HL-60 (cell line): ENCODE data around the gene CAMSAP2.

Source experiments
- DNase-seq, 2 experiments: peaks; one replicate each; pipeline ENCODE4 v3.0.0-alpha.2; 2010 to 2020; ENCODE audit warnings: low read depth in 1 of 2, low spot score in 1 of 2
- H3K27ac ChIP-seq: fragments of 250-450 bp; sonication (Bioruptor Pico); replicated peaks from 2 replicates; pipeline ENCODE4 v1.5.1; 2020; ENCODE audit warnings: mild to moderate bottlenecking, moderate library complexity
- H3K27me3 ChIP-seq: fragments of 250-450 bp; sonication (Bioruptor Pico); 2 replicates; pipeline ENCODE4 v1.5.1; 2021; ENCODE audit warnings: mild to moderate bottlenecking, moderate library complexity; ENCODE audit not compliant: insufficient read depth, poor library complexity, severe bottlenecking
- H3K4me3 ChIP-seq: replicated peaks from 2 replicates; pipeline ENCODE4 v1.5.1; 2011; ENCODE audit warnings: mild to moderate bottlenecking, control low read depth, low read length; ENCODE audit not compliant: insufficient read depth
- GABPA ChIP-seq: IDR thresholded peaks from 2 replicates; pipeline ENCODE4 v1.6.1; 2012; ENCODE audit warnings: low read depth
- POLR2AphosphoS5 ChIP-seq: IDR thresholded peaks from 2 replicates; pipeline ENCODE4 v1.6.1; 2012; ENCODE audit warnings: low read depth
- SPI1 ChIP-seq: IDR thresholded peaks from 2 replicates; pipeline ENCODE4 v1.6.1; 2012; ENCODE audit warnings: low read depth, mild to moderate bottlenecking, borderline replicate concordance
- TF ChIP-seq, protein P1 (sequence below): IDR thresholded peaks from one replicate; pipeline ENCODE4 v1.5.1; 2011; ENCODE audit warnings: low read length, control low read depth, inconsistent platforms; ENCODE audit not compliant: insufficient read depth
- TF ChIP-seq, protein P2 (sequence below): IDR thresholded peaks from 2 replicates; pipeline ENCODE4 v1.6.1; 2012; ENCODE audit warnings: low read depth; ENCODE audit not compliant: insufficient replicate concordance

Gene CAMSAP2

DNA sequence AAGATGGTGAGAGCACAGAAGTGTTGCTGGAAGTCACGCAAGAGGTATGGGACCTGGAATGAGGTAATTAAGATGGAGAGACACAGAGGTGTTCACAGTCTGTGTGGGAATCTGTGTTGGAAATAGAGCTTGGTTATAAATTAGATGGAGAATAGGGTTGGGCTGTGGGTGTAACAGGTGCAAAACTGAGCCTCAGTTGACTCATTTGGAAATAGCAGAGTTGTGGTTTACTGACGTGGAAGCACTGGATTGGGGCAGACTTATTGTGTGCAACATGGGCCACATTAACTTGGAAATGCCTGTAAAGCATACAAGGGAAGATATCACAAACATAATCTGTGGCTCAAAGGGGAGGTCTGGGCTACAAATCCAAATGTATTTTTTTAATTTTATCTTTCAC, 13.0 kb downstream of the CAMSAP2 start:
- Histone ChIP-seq H3K27me3 (no peaks in the 10 kb centered on the region), H3K27ac (no peak overlapping the region), H3K4me3 (no peak overlapping the region)
- no peak for DNase-seq
- no peak for TF ChIP-seq POLR2AphosphoS5
- TF ChIP-seq SPI1 = no peak
- TF ChIP-seq, protein P1, sequence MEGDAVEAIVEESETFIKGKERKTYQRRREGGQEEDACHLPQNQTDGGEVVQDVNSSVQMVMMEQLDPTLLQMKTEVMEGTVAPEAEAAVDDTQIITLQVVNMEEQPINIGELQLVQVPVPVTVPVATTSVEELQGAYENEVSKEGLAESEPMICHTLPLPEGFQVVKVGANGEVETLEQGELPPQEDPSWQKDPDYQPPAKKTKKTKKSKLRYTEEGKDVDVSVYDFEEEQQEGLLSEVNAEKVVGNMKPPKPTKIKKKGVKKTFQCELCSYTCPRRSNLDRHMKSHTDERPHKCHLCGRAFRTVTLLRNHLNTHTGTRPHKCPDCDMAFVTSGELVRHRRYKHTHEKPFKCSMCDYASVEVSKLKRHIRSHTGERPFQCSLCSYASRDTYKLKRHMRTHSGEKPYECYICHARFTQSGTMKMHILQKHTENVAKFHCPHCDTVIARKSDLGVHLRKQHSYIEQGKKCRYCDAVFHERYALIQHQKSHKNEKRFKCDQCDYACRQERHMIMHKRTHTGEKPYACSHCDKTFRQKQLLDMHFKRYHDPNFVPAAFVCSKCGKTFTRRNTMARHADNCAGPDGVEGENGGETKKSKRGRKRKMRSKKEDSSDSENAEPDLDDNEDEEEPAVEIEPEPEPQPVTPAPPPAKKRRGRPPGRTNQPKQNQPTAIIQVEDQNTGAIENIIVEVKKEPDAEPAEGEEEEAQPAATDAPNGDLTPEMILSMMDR = no peak

DNA sequence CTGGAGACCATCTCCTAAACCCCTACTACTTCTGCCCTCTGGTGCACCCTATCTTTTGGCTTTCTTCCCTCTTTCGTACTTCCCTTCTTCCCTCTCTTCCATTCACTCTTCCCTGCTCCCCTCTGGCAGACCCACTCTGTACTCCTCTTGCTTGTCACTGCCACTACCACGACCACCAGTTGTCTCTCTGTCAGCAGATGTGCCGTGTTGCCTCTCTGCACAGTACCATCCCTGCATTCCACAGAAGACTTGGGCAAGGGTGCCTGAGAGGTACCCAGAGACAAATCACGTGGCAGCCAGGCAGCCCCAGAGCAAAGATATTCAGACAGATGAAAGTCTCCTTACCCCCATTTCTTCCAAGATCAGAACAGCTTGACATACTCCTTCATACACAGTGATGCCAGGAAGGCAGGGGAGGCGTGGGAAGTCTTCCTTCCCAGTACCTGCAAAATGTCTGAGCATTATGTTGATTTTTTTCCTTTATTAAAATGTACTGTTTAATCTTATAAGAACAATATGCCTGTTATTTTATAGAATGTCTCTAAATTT, 15.0 kb downstream of the CAMSAP2 start:
- Histone ChIP-seq H3K27ac (no peak overlapping the region), H3K4me3 (no peak overlapping the region), H3K27me3 (no peaks in the 10 kb centered on the region)
- no peak for DNase-seq
- TF ChIP-seq, protein P2, sequence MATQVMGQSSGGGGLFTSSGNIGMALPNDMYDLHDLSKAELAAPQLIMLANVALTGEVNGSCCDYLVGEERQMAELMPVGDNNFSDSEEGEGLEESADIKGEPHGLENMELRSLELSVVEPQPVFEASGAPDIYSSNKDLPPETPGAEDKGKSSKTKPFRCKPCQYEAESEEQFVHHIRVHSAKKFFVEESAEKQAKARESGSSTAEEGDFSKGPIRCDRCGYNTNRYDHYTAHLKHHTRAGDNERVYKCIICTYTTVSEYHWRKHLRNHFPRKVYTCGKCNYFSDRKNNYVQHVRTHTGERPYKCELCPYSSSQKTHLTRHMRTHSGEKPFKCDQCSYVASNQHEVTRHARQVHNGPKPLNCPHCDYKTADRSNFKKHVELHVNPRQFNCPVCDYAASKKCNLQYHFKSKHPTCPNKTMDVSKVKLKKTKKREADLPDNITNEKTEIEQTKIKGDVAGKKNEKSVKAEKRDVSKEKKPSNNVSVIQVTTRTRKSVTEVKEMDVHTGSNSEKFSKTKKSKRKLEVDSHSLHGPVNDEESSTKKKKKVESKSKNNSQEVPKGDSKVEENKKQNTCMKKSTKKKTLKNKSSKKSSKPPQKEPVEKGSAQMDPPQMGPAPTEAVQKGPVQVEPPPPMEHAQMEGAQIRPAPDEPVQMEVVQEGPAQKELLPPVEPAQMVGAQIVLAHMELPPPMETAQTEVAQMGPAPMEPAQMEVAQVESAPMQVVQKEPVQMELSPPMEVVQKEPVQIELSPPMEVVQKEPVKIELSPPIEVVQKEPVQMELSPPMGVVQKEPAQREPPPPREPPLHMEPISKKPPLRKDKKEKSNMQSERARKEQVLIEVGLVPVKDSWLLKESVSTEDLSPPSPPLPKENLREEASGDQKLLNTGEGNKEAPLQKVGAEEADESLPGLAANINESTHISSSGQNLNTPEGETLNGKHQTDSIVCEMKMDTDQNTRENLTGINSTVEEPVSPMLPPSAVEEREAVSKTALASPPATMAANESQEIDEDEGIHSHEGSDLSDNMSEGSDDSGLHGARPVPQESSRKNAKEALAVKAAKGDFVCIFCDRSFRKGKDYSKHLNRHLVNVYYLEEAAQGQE = no peak
- TF ChIP-seq POLR2AphosphoS5 (no peak), GABPA (no peak), SPI1 (no peak)
- TF ChIP-seq, protein P1 = no peak

DNA sequence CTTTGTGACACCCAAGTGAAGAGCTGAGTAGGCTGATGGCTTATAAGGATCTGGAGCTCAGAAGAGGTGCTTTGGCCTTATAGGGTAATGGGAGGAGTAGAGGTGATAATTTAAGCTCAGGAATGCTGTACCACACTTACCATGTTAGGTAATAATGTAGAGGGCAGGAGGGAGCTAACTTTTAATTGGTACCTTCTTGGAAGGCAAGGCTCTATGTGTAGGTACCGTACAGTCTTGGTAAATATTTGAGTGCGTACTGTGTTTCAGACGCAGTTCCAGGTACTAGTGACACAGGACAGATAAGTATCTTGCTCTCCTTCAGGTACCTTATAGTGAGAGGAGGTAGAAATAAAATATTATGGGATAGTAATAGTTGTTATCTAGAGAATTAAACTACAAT, 16.8 kb downstream of the CAMSAP2 start:
- Histone ChIP-seq H3K4me3 (no peak overlapping the region), H3K27ac (no peak overlapping the region), H3K27me3 (no peaks in the 10 kb centered on the region)
- no peak for DNase-seq
- no peak for TF ChIP-seq POLR2AphosphoS5
- no peak for TF ChIP-seq SPI1
- TF ChIP-seq, protein P1 = no peak

DNA sequence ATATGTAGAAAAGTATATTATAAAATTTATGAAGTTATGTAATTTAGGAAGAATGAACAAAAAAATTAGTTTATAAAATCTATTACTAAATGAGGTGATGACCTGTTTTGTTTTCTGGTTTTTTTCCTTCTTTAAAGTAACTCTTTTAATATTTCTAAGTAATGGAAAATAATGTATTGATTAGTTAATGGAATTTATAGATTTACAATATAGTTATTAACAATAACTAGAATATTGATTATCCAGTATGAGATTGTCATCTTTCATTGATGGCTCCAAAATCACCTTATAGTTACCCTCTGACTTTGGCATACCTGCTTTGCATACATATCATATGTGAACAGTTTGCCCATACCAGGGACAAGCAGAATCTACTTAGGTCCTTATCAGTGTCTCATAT, 23.4 kb downstream of the CAMSAP2 start:
- no peak overlapping the region for H3K27ac ChIP-seq
- H3K27me3 ChIP-seq = no peaks in the 10 kb centered on the region
- H3K4me3 ChIP-seq = no peak overlapping the region
- no peak for DNase-seq
- TF ChIP-seq POLR2AphosphoS5 (no peak), SPI1 (no peak), GABPA (no peak)
- TF ChIP-seq, protein P1 = no peak
- TF ChIP-seq, protein P2 = no peak
